GM21786 (cell line): ENCODE data around the gene SEC14L2.
"Not testable (repeated sequence)": the region's sequence is repeated elsewhere in the genome, so short reads cannot be mapped to it uniquely, and the experiment has no call there.

ENCODE experiments used
- ATAC-seq: cut with Tn5 transposase; IDR thresholded peaks from one replicate; pipeline ENCODE4 v1.9.1; 2021; ENCODE audit not compliant: unreplicated experiment

SEC14L2 gene

GRCh38 chr22:30373331-30374325, 23.2 kb upstream of the SEC14L2 start:
- no peak for ATAC-seq

- no peak for ATAC-seq
Observed at GRCh38 chr22:30375312-30375849, 21.4 kb upstream of the SEC14L2 start.

GRCh38 chr22:30380011-30380410, 16.8 kb upstream of the SEC14L2 start:
- ATAC-seq: no peak

GRCh38 chr22:30381264-30381663, 15.6 kb upstream of the SEC14L2 start:
- no peak for ATAC-seq

- no peak for ATAC-seq
Observed at GRCh38 chr22:30382340-30382739, 14.5 kb upstream of the SEC14L2 start.

GRCh38 chr22:30383061-30383460, 13.8 kb upstream of the SEC14L2 start:
- no peak for ATAC-seq

GRCh38 chr22:30385942-30386341, 10.9 kb upstream of the SEC14L2 start:
- no peak for ATAC-seq

- no peak for ATAC-seq
Observed at GRCh38 chr22:30386608-30386959, 10.2 kb upstream of the SEC14L2 start.

- peak; percentile 62 for ATAC-seq
Observed at GRCh38 chr22:30386960-30387827, 9.6 kb upstream of the SEC14L2 start, which contains the start of gene RNF215. RNF215 (minus strand) TSS chr22:30387411; CDS start chr22:30387313, 98 bp downstream.

- ATAC-seq: no peak
Observed at GRCh38 chr22:30390974-30391691, 5.7 kb upstream of the SEC14L2 start.

GRCh38 chr22:30392661-30393321, 4.0 kb upstream of the SEC14L2 start:
- no peak for ATAC-seq

GRCh38 chr22:30393322-30393680, 3.5 kb upstream of the SEC14L2 start:
- no peak for ATAC-seq

GRCh38 chr22:30393885-30394284, 2.9 kb upstream of the SEC14L2 start:
- ATAC-seq: no peak

- no peak for ATAC-seq
Observed at GRCh38 chr22:30397656-30398635, 1.1 kb downstream of the SEC14L2 start.

GRCh38 chr22:30398685-30399680, 2.2 kb downstream of the SEC14L2 start:
- ATAC-seq: no peak

- ATAC-seq: no peak
Observed at GRCh38 chr22:30399718-30400117, 2.9 kb downstream of the SEC14L2 start.

- no peak for ATAC-seq
Observed at GRCh38 chr22:30400159-30400558, 3.3 kb downstream of the SEC14L2 start.

- not testable (repeated sequence) for ATAC-seq
Observed at GRCh38 chr22:30401024-30401423, 4.2 kb downstream of the SEC14L2 start.
